Activated T-cell treated with anti-CD3 and anti-CD28 coated beads, Interleukin-2, amount 50 U/mL, for 72 hours (primary cell): ENCODE data around the gene TERT. TPM values are rescaled to one million over a fixed set of nuclear protein-coding genes. Genes with fewer than 3 reads are reported as not detected.
"Not testable (repeated sequence)": the region's sequence is repeated elsewhere in the genome, so short reads cannot be mapped to it uniquely, and the experiment has no call there.

Experiments used
- ATAC-seq, 2 donors: fragments of 150-1000 bp; cut with Tn5 transposase; replicated peaks in 1 of 2; 2 replicates each; pipeline ENCODE4 v1.10.0; 2021; ENCODE audit warnings: moderate library complexity in 2 of 2, mild to moderate bottlenecking in 1 of 2
- DNase-seq, 2 donors: peaks; one replicate each; pipeline ENCODE4 v3.0.0; 2021 to 2022; ENCODE audit warnings: mixed read lengths in 1 of 2
- H3K27ac Mint-ChIP-seq: one replicate; pipeline ENCODE4 v1.8.0; 2022; ENCODE audit warnings: mild to moderate bottlenecking, moderate library complexity, mixed read lengths
- H3K27me3 Mint-ChIP-seq: one replicate; pipeline ENCODE4 v1.8.0; 2022; ENCODE audit warnings: low read depth, mixed read lengths
- H3K36me3 Mint-ChIP-seq, 2 donors: one replicate each; pipeline ENCODE4 v1.8.0; 2022; ENCODE audit warnings: mixed read lengths in 2 of 2, mild to moderate bottlenecking in 1 of 2; ENCODE audit not compliant: insufficient read depth in 2 of 2
- H3K4me1 Mint-ChIP-seq: one replicate; pipeline ENCODE4 v1.8.0; 2022; ENCODE audit warnings: low read depth, mixed read lengths
- H3K4me3 Mint-ChIP-seq, 2 donors: one replicate each; pipeline ENCODE4 v1.8.0; 2022; ENCODE audit warnings: mild to moderate bottlenecking in 2 of 2, mixed read lengths in 2 of 2, moderate library complexity in 2 of 2
- H3K9me3 Mint-ChIP-seq, 2 donors: one replicate each; pipeline ENCODE4 v1.8.0; 2022; ENCODE audit warnings: mixed read lengths in 2 of 2
- total RNA-seq, 2 donors: library from RNA; stranded (reverse); gene quantifications; one replicate each; pipeline ENCODE4 v1.2.3, GENCODE V29; 2022

Gene TERT
- total RNA-seq = 1 to 10 TPM; 2.5 to 5.1 TPM

- H3K4me3 Mint-ChIP-seq = peak within 1 kb of the TSS; percentile 37 to 65
- H3K27ac Mint-ChIP-seq = no peak within 1 kb of the TSS
- H3K36me3 Mint-ChIP-seq = no peaks in the 10 kb centered on the region
- no peaks in the 10 kb centered on the region for H3K9me3 Mint-ChIP-seq
- peak; percentile 85 to 86 for ATAC-seq
- no peaks in the 10 kb centered on the region for H3K27me3 Mint-ChIP-seq
- peaks cover 7% of the 10 kb centered on the region for H3K4me1 Mint-ChIP-seq
- DNase-seq = peak; percentile 69 to 76
Observed at GRCh38 chr5:1294835-1295649, at the start of gene TERT. TSS of gene TERT (minus strand) at chr5:1295068. CDS start at chr5:1294989, 79 bp downstream.

GRCh38 chr5:1343931-1344901, 49.3 kb upstream of the TERT start:
- DNase-seq (peak; percentile 17 to 25), ATAC-seq (peak; percentile 5 to 18)
- Mint-ChIP-seq H3K9me3 (no peaks in the 10 kb centered on the region), H3K4me3 (peak overlapping the region; percentile 88 to 97), H3K27ac (peak overlapping the region; percentile 86), H3K27me3 (no peaks in the 10 kb centered on the region), H3K4me1 (peaks cover 31% of the 10 kb centered on the region), H3K36me3 (peaks cover 11 to 18% of the 10 kb centered on the region in 2 donors)

GRCh38 chr5:1343315-1343751, 48.5 kb upstream of the TERT start:
- Mint-ChIP-seq H3K27me3 (no peaks in the 10 kb centered on the region), H3K4me1 (peaks cover 31% of the 10 kb centered on the region), H3K27ac (peak overlapping the region; percentile 40), H3K4me3 (peak overlapping the region; percentile 68 to 88), H3K36me3 (peaks cover 11 to 18% of the 10 kb centered on the region in 2 donors), H3K9me3 (no peaks in the 10 kb centered on the region)
- ATAC-seq (no peak), DNase-seq (no peak)

- not testable (repeated sequence) for DNase-seq, H3K27ac Mint-ChIP-seq, H3K27me3 Mint-ChIP-seq, H3K9me3 Mint-ChIP-seq, ATAC-seq, H3K4me3 Mint-ChIP-seq
- Mint-ChIP-seq H3K4me1 (peaks cover 31% of the 10 kb centered on the region), H3K36me3 (peaks cover 11 to 18% of the 10 kb centered on the region in 2 donors)
Observed at GRCh38 chr5:1342711-1343110, 47.8 kb upstream of the TERT start.

- Mint-ChIP-seq H3K36me3 (peaks cover 11 to 18% of the 10 kb centered on the region in 2 donors), H3K9me3 (no peaks in the 10 kb centered on the region), H3K27me3 (no peaks in the 10 kb centered on the region), H3K27ac (no peak overlapping the region), H3K4me1 (peaks cover 31% of the 10 kb centered on the region), H3K4me3 (no peak overlapping the region)
- ATAC-seq (no peak), DNase-seq (no peak)
Observed at GRCh38 chr5:1342268-1342667, 47.4 kb upstream of the TERT start.

- no peaks in the 10 kb centered on the region for H3K27me3 Mint-ChIP-seq
- no peak overlapping the region for H3K27ac Mint-ChIP-seq
- DNase-seq = no peak
- H3K36me3 Mint-ChIP-seq = peaks cover 11 to 18% of the 10 kb centered on the region in 2 donors
- ATAC-seq = no peak
- H3K9me3 Mint-ChIP-seq = no peaks in the 10 kb centered on the region
- H3K4me3 Mint-ChIP-seq = no peak overlapping the region
- peaks cover 31% of the 10 kb centered on the region for H3K4me1 Mint-ChIP-seq
Observed at GRCh38 chr5:1341863-1342262, 47.0 kb upstream of the TERT start.

- not testable (repeated sequence) for H3K4me3 Mint-ChIP-seq, DNase-seq, ATAC-seq, H3K27me3 Mint-ChIP-seq, H3K27ac Mint-ChIP-seq, H3K9me3 Mint-ChIP-seq
- peaks cover 23% of the 10 kb centered on the region for H3K4me1 Mint-ChIP-seq
- peaks cover 11 to 18% of the 10 kb centered on the region in 2 donors for H3K36me3 Mint-ChIP-seq
Observed at GRCh38 chr5:1339818-1340210, 44.9 kb upstream of the TERT start.

- not testable (repeated sequence) for H3K27ac Mint-ChIP-seq, H3K27me3 Mint-ChIP-seq, DNase-seq, ATAC-seq, H3K9me3 Mint-ChIP-seq, H3K4me3 Mint-ChIP-seq
- Mint-ChIP-seq H3K4me1 (peaks cover 22% of the 10 kb centered on the region), H3K36me3 (peaks cover 11 to 18% of the 10 kb centered on the region in 2 donors)
Observed at GRCh38 chr5:1339139-1339817, 44.4 kb upstream of the TERT start.

- peaks cover 7 to 15% of the 10 kb centered on the region in 2 donors for H3K36me3 Mint-ChIP-seq
Observed at GRCh38 chr5:1338506-1339070, 43.7 kb upstream of the TERT start.

GRCh38 chr5:1338196-1338490, 43.3 kb upstream of the TERT start:
- Mint-ChIP-seq H3K27me3 (no peaks in the 10 kb centered on the region), H3K4me1 (peaks cover 11% of the 10 kb centered on the region), H3K4me3 (no peak overlapping the region), H3K9me3 (no peaks in the 10 kb centered on the region), H3K27ac (no peak overlapping the region), H3K36me3 (peaks cover 6 to 15% of the 10 kb centered on the region in 2 donors)
- DNase-seq (no peak), ATAC-seq (no peak)

More at GRCh38 chr5:1338506-1339070, 43.7 kb upstream of the TERT start:
- no peak for ATAC-seq
- Mint-ChIP-seq H3K4me1 (peaks cover 16% of the 10 kb centered on the region), H3K9me3 (no peaks in the 10 kb centered on the region), H3K27me3 (no peaks in the 10 kb centered on the region), H3K27ac (no peak overlapping the region), H3K4me3 (no peak overlapping the region)
- DNase-seq = no peak

GRCh38 chr5:1337489-1338195, 42.8 kb upstream of the TERT start:
- no peak for DNase-seq
- peaks cover 8% of the 10 kb centered on the region for H3K4me1 Mint-ChIP-seq
- no peaks in the 10 kb centered on the region for H3K9me3 Mint-ChIP-seq
- no peak for ATAC-seq
- H3K27me3 Mint-ChIP-seq = no peaks in the 10 kb centered on the region
- H3K4me3 Mint-ChIP-seq = no peak overlapping the region
- no peak overlapping the region for H3K27ac Mint-ChIP-seq
- H3K36me3 Mint-ChIP-seq = peaks cover 5 to 14% of the 10 kb centered on the region in 2 donors
